ENCODE measurements around the gene SLC13A4.

DNA sequence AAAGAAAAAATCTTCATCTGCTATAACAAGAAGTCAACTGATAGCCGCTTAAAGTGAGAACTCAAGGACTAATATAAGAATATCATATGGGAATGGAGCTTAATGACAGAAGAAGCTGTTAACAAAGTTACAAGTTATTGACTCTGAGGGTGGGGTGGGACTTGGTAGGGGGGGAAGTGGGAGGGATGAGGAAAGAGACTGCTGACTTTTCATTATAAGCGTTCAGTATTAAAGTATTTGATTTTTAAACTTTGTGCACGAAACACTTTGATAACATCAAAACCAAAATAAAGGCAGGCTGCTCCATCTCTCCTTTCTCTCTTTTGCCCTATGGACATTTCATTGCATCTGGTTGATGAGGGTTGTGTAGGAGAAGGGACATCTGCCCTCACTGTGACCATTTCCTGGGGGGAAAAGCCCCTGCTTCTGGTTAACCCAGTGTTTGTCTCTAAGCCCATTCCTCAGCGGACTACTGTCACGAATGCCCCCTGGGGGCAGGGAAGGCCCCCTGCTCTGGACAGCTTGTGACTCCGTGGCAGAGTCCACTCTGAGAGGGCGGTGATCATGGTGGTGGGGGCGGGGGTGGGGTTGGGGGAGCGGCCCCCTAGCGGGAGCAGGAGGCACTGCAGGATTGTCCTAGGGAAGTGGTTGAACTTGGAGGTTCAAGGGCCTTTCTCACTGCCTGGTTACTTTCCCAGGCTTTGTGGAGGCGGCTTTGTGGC, 17.4 kb downstream of the SLC13A4 start:
- TF ChIP-seq, protein P1, sequence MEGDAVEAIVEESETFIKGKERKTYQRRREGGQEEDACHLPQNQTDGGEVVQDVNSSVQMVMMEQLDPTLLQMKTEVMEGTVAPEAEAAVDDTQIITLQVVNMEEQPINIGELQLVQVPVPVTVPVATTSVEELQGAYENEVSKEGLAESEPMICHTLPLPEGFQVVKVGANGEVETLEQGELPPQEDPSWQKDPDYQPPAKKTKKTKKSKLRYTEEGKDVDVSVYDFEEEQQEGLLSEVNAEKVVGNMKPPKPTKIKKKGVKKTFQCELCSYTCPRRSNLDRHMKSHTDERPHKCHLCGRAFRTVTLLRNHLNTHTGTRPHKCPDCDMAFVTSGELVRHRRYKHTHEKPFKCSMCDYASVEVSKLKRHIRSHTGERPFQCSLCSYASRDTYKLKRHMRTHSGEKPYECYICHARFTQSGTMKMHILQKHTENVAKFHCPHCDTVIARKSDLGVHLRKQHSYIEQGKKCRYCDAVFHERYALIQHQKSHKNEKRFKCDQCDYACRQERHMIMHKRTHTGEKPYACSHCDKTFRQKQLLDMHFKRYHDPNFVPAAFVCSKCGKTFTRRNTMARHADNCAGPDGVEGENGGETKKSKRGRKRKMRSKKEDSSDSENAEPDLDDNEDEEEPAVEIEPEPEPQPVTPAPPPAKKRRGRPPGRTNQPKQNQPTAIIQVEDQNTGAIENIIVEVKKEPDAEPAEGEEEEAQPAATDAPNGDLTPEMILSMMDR (IDR thresholded peaks at IDR 0.05) = peak in 3 of 6 experiments; percentile 12 to 55 (median 48)
- no peak for TF ChIP-seq POLR2A (IDR thresholded peaks at IDR 0.05)

Measured in upper lobe of left lung (tissue), 4 donors.